Transverse colon (tissue), 4 donors: ENCODE data around the gene SPEG.

ENCODE experiments used
- POLR2A ChIP-seq: fragments of 450-650 bp; IDR thresholded peaks from one replicate; pipeline ENCODE4 v1.6.1; 2016; ENCODE audit warnings: antibody characterized with exemption, mild to moderate bottlenecking, moderate library complexity
- POLR2AphosphoS5 ChIP-seq, 3 donors: sonication (generic); formaldehyde crosslinking; IDR thresholded peaks; one replicate each; pipeline ENCODE4 v1.6.1; 2016; ENCODE audit warnings: antibody characterized with exemption in 3 of 3
- TF ChIP-seq, protein P1 (sequence below), 5 experiments: fragments of 200-600 bp in 3 of 5; fragments of 450-650 bp in 2 of 5; sonication (generic) in 3 of 5; IDR thresholded peaks; 1 replicate in 2 of 5; 2 replicates in 3 of 5; pipeline ENCODE4 v1.5.1; 2016 to 2017; ENCODE audit warnings: antibody characterized with exemption in 5 of 5, inconsistent platforms in 3 of 5, mild to moderate bottlenecking in 2 of 5, moderate library complexity in 1 of 5

- TF ChIP-seq POLR2AphosphoS5 (IDR thresholded peaks at IDR 0.05) (no peak), POLR2A (no peak)
- TF ChIP-seq, protein P1, sequence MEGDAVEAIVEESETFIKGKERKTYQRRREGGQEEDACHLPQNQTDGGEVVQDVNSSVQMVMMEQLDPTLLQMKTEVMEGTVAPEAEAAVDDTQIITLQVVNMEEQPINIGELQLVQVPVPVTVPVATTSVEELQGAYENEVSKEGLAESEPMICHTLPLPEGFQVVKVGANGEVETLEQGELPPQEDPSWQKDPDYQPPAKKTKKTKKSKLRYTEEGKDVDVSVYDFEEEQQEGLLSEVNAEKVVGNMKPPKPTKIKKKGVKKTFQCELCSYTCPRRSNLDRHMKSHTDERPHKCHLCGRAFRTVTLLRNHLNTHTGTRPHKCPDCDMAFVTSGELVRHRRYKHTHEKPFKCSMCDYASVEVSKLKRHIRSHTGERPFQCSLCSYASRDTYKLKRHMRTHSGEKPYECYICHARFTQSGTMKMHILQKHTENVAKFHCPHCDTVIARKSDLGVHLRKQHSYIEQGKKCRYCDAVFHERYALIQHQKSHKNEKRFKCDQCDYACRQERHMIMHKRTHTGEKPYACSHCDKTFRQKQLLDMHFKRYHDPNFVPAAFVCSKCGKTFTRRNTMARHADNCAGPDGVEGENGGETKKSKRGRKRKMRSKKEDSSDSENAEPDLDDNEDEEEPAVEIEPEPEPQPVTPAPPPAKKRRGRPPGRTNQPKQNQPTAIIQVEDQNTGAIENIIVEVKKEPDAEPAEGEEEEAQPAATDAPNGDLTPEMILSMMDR (IDR thresholded peaks at IDR 0.05): no peak
Observed at GRCh38 chr2:219512524-219513216, 78.0 kb downstream of the SPEG start.
